HG02678 (cell line): ENCODE results near the gene MAGOHB.
"Not testable (repeated sequence)": the region's sequence is repeated elsewhere in the genome, so short reads cannot be mapped to it uniquely, and the experiment has no call there.

Experiments
- ATAC-seq: cut with Tn5 transposase; IDR thresholded peaks from one replicate; pipeline ENCODE4 v1.9.1; 2021; ENCODE audit warnings: mild to moderate bottlenecking, moderate library complexity; ENCODE audit not compliant: unreplicated experiment

Gene MAGOHB

DNA sequence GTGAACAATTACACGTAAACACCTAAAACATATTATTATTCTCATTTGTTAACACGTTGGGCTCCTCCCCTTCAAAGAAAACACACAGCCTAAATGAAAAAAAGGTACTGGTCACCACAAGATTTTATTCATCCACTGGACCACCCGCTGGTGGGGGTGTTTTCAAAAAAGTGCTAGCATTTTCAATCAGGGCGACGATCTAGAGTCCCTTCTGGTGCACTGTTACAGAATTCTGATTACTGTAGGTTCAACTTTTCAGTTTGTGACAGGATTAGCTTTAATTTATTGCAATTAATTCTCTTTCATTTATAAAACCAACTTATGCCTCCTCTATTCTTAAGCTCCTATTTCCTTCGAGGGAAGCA lies 443 bp downstream of the MAGOHB start:
- ATAC-seq, result peak; percentile 19

DNA sequence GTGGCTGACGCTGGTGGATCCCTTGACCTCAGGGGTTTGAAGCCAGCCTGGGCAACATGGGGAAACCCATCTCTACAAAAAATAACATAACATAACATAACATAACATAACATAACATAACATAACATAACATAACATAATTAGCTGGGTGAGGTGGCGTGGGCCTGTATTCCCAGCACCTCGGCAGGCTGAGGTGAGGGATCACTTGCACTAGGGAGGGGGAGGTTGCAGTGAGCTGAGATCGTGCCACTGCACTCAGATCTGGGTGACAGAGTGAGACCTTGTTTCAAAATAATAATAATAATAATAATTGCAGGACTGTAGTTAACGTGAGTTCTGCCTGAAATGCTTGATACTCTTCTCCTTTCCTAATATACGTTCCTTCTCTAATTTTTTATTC lies 1.3 kb downstream of the MAGOHB start:
- ATAC-seq, result no peak

- not testable (repeated sequence) for ATAC-seq
These were observed 2.2 kb downstream of the MAGOHB start for GRCh38 chr12:10611258-10611657.

DNA sequence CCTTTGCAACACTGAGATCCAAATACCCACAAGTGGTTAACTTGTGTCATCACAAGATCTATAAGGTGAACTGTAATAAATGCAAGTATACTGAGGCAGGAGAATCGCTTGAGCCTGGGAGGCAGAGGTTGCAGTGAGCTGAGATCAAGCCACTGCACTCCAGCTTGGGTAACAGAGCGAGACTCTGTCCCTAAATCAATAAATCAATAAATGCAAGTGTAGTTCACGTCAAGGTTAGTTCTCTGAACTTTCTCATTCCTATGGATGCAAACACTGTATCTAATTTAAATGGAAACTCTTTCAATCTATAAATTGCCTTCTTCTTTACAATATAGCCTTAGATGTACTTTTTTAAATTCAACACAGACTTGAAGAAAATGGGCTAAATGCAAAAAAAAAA lies 3.2 kb downstream of the MAGOHB start:
- ATAC-seq, result no peak

GRCh38 chr12:10607885-10608458 lies 5.4 kb downstream of the MAGOHB start:
- ATAC-seq, result no peak

DNA sequence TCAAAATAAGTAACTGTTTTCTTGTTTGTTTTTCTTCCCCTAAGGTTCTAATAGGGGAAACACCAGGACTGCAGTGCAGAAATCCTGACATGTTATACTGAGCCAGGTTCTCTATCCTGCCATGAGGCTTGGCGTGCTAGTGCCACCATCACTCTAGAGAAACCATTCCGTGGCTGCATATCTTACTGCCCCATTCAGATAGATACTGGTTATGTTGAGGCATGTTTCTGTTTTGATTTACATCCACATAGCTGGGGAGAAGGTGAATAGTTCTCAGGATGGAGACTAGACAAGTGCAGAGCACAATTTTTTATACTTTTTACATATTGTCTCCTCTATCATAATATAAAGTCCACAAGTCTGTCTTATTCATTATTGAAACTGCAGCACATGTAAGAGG lies 11.5 kb downstream of the MAGOHB start:
- no peak for ATAC-seq

- no peak for ATAC-seq
These were observed 12.4 kb downstream of the MAGOHB start for GRCh38 chr12:10600988-10601387.

DNA sequence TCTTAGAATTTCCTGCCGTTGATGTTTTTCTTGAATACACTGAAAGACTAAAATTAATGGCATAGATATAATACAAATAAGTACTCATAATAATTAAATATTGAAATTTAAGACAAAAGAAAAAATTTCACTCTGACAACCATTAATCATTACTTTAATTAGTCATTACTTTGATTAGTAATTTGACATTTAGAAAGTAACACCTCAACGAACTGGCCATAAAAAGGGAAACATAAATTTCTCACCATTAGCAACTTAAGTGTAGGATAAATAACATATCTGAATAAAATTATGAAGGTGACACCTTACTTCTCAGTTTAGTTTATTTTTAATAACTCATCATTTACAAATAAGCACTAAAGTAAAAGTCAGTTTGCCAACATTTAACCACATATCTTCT lies 17.5 kb downstream of the MAGOHB start:
- no peak for ATAC-seq

DNA sequence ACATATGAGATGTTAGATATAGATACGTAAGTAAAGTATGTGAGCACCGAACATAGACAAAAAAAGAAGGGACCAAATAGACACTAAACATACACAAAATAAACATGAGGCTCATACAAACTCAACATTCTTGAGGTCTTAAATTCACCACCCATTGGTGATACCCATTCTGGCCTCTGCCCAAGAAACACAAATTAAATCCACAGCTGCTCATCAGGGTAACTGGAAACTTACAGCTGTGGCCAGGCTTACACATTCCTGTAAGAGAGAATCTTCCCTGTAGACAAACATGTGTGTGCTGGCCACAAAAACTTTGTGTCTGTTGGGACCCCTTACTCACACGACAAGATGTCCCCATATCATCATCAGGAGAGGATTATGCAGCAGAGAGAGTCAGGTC lies 22.4 kb downstream of the MAGOHB start:
- ATAC-seq, result no peak

DNA sequence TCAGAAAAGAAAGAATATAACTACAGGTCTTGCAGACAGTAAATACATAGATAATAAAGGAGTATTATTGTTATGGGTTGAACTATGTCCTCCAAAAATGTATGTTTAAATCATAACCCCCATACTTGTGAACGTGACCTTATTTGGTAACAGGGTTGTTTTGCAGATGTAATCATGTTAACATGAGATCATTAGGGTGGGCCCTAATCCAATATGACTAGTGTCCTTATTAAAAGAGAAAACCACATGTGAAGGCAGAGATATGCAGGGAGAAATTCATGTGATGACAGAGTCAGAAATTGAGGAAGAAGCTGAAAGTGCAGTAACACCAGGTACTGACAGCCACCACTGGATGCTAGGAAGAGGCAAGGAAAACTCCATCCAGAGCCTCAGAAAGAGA lies 29.0 kb downstream of the MAGOHB start:
- ATAC-seq, result no peak

DNA sequence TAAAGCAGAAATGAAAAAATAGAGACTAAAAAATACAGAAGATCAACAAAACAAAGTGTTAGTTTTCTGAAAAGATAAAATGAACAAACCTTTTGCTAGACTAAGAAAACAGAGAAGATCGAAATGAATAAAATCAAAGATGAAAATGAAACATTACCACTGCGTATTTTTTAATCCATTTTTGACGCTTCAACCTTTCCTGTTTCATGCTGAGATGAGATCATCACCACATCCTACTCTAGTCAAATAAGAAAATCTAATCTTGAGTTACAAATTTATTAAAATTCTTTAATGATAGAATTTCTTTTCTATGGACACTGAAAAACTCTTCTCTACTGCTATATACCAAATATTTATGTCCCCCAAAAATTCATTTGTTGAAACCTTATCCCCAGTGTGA lies 30.7 kb downstream of the MAGOHB start:
- ATAC-seq, result no peak

DNA sequence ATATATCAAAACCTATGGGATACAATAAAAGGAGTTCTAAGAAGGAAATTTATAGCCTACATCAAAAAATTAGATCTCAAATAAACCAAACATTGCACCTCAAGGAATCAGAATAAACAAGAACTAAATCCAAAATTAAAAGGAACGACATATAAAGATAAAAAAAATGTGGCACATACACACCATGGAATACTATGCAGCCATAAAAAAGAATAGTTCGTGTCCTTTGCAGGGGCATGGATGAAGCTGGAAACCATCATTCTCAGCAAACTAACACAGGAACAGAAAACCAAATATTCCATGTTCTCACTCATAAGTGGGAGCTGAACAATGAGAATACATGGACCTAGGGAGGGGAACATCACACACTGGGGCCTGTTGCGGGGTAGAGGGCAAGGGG lies 31.3 kb downstream of the MAGOHB start:
- ATAC-seq, result not testable (repeated sequence)

GRCh38 chr12:10574307-10574706 lies 39.1 kb downstream of the MAGOHB start:
- ATAC-seq, result no peak

GRCh38 chr12:10572021-10572490 lies 41.4 kb downstream of the MAGOHB start:
- ATAC-seq, result not testable (repeated sequence)

- ATAC-seq, result no peak
These were observed 42.3 kb downstream of the MAGOHB start for GRCh38 chr12:10571141-10571540.

DNA sequence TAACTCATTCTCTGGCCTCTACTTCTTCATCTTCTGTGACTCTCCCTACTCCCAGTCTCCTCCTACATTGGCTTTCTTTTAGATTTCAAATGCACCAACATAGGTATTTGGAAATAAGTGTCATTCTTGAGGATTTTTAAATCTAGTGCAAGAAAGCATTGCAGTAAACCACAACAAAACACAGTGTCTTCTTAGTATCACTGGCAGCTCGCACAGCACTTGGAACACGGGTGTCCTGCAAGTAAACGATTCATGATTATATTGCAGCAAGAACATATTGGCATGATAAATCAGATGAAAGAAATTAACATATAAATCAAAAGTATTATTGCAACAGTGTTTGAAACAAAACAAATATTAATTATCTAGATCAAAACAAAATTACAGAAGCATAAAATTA lies 45.6 kb downstream of the MAGOHB start:
- ATAC-seq, result no peak

GRCh38 chr12:10563966-10564365 lies 49.4 kb downstream of the MAGOHB start:
- ATAC-seq, result no peak

DNA sequence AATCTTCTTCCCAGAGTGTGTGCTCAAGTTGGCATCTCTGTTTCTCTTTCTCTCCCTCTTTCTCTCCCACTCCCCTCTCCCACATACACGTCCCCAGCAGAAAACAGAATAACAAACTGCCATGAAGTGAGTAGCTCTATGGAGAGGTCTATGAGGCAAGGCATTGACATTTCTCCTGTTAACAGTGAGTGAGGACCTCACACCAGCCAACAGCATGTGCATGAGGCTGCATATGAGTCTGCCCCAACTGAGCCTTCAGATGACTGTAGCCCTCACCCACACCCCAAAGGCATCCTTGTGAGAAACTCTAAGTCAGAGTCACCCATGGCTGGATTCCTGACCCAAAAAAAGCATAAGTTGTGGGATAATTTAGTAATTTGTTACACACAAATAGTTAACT lies 50.4 kb downstream of the MAGOHB start:
- no peak for ATAC-seq

DNA sequence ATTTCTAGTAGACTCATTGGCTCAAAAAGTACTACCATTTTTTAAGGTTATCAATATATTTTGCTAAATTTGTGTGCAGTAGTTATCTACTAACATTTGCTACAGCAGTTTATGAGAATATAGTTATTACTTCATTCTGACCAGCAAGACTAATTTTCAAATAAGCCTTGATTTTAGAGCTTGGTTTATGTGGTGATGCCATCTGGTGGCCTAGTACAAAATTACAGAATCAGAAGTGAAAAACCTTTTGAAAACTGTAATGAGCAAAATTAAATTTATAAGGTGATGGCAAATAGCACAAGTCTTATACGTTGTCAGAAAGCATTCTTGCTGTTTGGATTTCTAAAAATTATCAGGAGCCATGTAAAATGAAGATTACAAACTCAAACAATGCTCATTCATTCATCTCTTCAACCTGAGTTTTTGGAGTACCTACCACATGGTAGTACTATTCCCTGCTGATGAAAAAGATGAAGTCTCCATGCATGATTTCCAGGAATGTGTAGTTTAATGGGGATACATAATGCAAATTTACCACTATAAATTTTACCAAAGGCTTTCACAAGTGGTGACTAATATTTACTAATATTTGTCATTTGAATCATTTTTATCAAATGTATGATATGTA lies 51.0 kb downstream of the MAGOHB start:
- no peak for ATAC-seq

DNA sequence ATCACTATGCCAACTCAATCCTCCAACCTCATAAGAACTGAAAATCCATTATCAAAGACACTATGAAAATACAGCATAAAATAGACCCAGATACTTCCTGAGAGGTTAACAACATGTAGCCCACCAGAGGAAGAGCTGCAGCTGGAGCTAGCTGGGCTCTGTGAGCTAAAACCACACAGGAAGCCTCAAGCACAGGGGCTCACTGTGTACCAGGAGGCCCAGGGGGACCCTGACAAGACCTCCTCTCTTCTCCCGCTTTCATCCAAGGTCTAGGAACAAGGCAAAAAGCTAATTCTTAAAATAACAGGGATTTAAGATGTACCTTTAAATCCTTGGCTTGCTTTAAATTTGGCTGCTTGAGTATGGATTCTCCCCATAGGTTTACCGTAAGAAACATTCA lies 54.2 kb downstream of the MAGOHB start:
- no peak for ATAC-seq

- ATAC-seq, result no peak
These were observed 54.6 kb downstream of the MAGOHB start for GRCh38 chr12:10558789-10559188.

- ATAC-seq, result no peak
These were observed 55.1 kb downstream of the MAGOHB start for GRCh38 chr12:10558301-10558700.

GRCh38 chr12:10557766-10558165 lies 55.6 kb downstream of the MAGOHB start:
- ATAC-seq, result peak; percentile 56
